HEK293 (cell line): ENCODE results near the gene SGSM2.

Source experiments
- OVOL3 ChIP-seq: fragments of 450-650 bp; formaldehyde crosslinking; IDR thresholded peaks from 2 replicates; pipeline ENCODE4 v1.5.1; 2016; ENCODE audit warnings: missing biosample characterization, missing genetic modification characterization
- RBAK ChIP-seq: fragments of 450-650 bp; formaldehyde crosslinking; IDR thresholded peaks from 2 replicates; pipeline ENCODE4 v1.5.1; 2016; ENCODE audit warnings: missing biosample characterization, missing genetic modification characterization
- ZBTB1 ChIP-seq: fragments of 450-650 bp; formaldehyde crosslinking; IDR thresholded peaks from 2 replicates; pipeline ENCODE4 v1.5.1; 2016; ENCODE audit warnings: missing biosample characterization, missing genetic modification characterization
- ZBTB8A ChIP-seq: fragments of 450-650 bp; formaldehyde crosslinking; IDR thresholded peaks from 2 replicates; pipeline ENCODE4 v1.5.1; 2016; ENCODE audit warnings: missing biosample characterization, missing genetic modification characterization
- ZNF114 ChIP-seq: fragments of 450-650 bp; formaldehyde crosslinking; IDR thresholded peaks from 2 replicates; pipeline ENCODE4 v1.5.0; 2017; ENCODE audit warnings: missing biosample characterization, missing genetic modification characterization
- ZNF19 ChIP-seq: fragments of 450-650 bp; formaldehyde crosslinking; IDR thresholded peaks from 2 replicates; pipeline ENCODE4; 2016; ENCODE audit warnings: missing biosample characterization, missing genetic modification characterization, low read depth
- ZNF248 ChIP-seq: fragments of 450-650 bp; formaldehyde crosslinking; IDR thresholded peaks from 2 replicates; pipeline ENCODE4 v1.5.1; 2017; ENCODE audit warnings: missing biosample characterization, missing genetic modification characterization
- ZNF274 ChIP-seq, 2 experiments: fragments of 200-500 bp in 1 of 2; fragments of 450-650 bp in 1 of 2; sonication (Bioruptor generic) in 1 of 2; formaldehyde crosslinking in 1 of 2; IDR thresholded peaks; 2 replicates each; pipeline versions ENCODE4 v1.5.1 to v1.6.1; 2014 to 2016; ENCODE audit warnings: borderline replicate concordance in 1 of 2, inconsistent platforms in 1 of 2, low read length in 1 of 2, missing biosample characterization in 1 of 2, missing genetic modification characterization in 1 of 2
- ZNF292 ChIP-seq: fragments of 450-650 bp; formaldehyde crosslinking; IDR thresholded peaks from 2 replicates; pipeline ENCODE4 v1.5.1; 2016; ENCODE audit warnings: low read depth, missing biosample characterization, missing genetic modification characterization, borderline replicate concordance
- ZNF624 ChIP-seq: fragments of 450-650 bp; formaldehyde crosslinking; IDR thresholded peaks from 2 replicates; pipeline ENCODE4 v1.5.1; 2017; ENCODE audit warnings: missing biosample characterization, missing genetic modification characterization
- TF ChIP-seq, protein P1 (sequence below): fragments of 450-650 bp; formaldehyde crosslinking; IDR thresholded peaks from 2 replicates; pipeline ENCODE4 v1.5.1; 2016; ENCODE audit warnings: missing biosample characterization, missing genetic modification characterization
- TF ChIP-seq, protein P2 (sequence below): fragments of 450-650 bp; formaldehyde crosslinking; optimal IDR thresholded peaks from 2 replicates; pipeline ENCODE3; 2016; ENCODE audit warnings: missing biosample characterization, mild to moderate bottlenecking, missing genetic modification characterization
- TF ChIP-seq, protein P3 (sequence below): fragments of 450-650 bp; formaldehyde crosslinking; IDR thresholded peaks from 2 replicates; pipeline ENCODE4 v1.5.1; 2016; ENCODE audit warnings: missing biosample characterization, missing genetic modification characterization

DNA sequence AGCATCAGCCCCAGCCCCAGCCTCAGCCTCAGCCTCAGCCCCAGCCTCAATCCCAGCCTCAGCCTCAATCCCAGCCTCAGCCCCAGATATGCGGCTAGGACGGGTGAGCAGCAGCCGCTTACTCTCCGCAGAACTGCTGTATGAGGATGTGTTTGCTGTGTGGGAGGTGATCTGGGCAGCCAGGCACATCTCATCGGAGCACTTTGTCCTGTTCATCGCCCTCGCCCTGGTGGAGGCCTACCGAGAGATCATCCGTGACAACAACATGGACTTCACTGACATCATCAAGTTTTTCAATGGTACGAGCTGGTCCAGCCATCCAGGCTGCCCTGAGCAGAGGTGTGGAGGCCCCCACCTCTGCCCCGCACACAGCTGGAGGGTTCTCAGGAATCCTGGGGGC is 41.6 kb downstream of the SGSM2 start:
- TF ChIP-seq OVOL3 (tag by site-specific recombination) = no peak
- TF ChIP-seq, protein P1, sequence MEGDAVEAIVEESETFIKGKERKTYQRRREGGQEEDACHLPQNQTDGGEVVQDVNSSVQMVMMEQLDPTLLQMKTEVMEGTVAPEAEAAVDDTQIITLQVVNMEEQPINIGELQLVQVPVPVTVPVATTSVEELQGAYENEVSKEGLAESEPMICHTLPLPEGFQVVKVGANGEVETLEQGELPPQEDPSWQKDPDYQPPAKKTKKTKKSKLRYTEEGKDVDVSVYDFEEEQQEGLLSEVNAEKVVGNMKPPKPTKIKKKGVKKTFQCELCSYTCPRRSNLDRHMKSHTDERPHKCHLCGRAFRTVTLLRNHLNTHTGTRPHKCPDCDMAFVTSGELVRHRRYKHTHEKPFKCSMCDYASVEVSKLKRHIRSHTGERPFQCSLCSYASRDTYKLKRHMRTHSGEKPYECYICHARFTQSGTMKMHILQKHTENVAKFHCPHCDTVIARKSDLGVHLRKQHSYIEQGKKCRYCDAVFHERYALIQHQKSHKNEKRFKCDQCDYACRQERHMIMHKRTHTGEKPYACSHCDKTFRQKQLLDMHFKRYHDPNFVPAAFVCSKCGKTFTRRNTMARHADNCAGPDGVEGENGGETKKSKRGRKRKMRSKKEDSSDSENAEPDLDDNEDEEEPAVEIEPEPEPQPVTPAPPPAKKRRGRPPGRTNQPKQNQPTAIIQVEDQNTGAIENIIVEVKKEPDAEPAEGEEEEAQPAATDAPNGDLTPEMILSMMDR (tag by site-specific recombination) = no peak
- TF ChIP-seq, protein P2, sequence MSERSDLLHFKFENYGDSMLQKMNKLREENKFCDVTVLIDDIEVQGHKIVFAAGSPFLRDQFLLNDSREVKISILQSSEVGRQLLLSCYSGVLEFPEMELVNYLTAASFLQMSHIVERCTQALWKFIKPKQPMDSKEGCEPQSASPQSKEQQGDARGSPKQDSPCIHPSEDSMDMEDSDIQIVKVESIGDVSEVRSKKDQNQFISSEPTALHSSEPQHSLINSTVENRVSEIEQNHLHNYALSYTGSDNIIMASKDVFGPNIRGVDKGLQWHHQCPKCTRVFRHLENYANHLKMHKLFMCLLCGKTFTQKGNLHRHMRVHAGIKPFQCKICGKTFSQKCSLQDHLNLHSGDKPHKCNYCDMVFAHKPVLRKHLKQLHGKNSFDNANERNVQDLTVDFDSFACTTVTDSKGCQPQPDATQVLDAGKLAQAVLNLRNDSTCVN (tag by site-specific recombination) = no peak
- TF ChIP-seq ZNF292 (tag by site-specific recombination) = no peak
- no peak for TF ChIP-seq ZNF19 (tag by site-specific recombination)
- TF ChIP-seq ZBTB1 (tag by site-specific recombination) = no peak
- no peak for TF ChIP-seq ZNF624 (tag by site-specific recombination)
- TF ChIP-seq, protein P3, sequence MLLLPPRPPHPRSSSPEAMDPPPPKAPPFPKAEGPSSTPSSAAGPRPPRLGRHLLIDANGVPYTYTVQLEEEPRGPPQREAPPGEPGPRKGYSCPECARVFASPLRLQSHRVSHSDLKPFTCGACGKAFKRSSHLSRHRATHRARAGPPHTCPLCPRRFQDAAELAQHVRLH (tag by site-specific recombination) = no peak
- no peak for TF ChIP-seq RBAK (tag by site-specific recombination)
- no peak for TF ChIP-seq ZNF248 (tag by site-specific recombination)
- no peak for TF ChIP-seq ZNF114 (tag by site-specific recombination)
- TF ChIP-seq ZNF274 (IDR thresholded peaks at IDR 0.05; ENCODE audit: low read length) = no peak
- TF ChIP-seq ZNF274 (tag by site-specific recombination; IDR thresholded peaks at IDR 0.05; ENCODE audit: borderline replicate concordance) = no peak
- no peak for TF ChIP-seq ZBTB8A
